ENCODE measurements around the gene SLC2A8.
A peak's percentile ranks its signal among the peaks of the same experiment; 100 is the strongest.

The SLC2A8 gene, protein sequence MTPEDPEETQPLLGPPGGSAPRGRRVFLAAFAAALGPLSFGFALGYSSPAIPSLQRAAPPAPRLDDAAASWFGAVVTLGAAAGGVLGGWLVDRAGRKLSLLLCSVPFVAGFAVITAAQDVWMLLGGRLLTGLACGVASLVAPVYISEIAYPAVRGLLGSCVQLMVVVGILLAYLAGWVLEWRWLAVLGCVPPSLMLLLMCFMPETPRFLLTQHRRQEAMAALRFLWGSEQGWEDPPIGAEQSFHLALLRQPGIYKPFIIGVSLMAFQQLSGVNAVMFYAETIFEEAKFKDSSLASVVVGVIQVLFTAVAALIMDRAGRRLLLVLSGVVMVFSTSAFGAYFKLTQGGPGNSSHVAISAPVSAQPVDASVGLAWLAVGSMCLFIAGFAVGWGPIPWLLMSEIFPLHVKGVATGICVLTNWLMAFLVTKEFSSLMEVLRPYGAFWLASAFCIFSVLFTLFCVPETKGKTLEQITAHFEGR

DNA sequence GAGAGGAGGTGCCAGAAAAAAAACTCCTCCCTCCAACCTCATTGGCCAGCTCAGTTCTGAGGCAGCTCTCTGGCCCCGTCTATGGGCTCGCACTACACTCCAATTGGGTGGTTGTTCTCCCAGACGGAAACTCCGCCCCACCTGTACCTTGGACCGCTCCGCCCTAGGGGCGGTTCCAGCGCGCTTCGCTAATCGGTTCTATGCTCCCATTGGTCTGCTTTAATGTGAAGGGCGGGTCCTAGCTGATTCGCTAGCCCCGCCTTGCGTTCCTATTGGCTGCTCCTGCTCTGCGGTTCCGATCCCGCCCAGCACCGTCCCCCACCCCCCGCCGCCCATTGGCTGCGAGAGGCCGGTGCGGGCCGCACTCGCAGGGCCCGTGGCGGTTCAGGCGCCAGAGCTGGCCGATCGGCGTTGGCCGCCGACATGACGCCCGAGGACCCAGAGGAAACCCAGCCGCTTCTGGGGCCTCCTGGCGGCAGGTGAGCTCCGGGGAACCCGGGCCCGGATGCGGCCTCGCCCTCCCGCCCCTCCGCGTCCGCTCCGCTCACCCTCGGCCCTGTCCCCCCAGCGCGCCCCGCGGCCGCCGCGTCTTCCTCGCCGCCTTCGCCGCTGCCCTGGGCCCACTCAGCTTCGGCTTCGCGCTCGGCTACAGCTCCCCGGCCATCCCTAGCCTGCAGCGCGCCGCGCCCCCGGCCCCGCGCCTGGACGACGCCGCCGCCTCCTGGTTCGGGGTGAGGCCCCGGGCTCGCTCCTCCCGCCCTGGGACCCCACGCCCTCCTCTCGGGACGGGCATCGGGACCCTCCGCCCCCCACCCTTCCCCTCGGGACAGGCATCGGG lies at the start of gene SLC2A8:
TSS of gene SLC2A8 (plus strand) at position 362 of the 838 bp plus-strand sequence. CDS start at position 424, 62 bp downstream.
- Mint-ChIP-seq H3K27ac (no peak within 1 kb of the TSS), H3K36me3 (ENCODE audit: low read depth) (no peaks in the 10 kb centered on the region), H3K4me1 (ENCODE audit: low read depth) (peaks cover 20% of the 10 kb centered on the region), H3K4me3 (peak within 1 kb of the TSS; percentile 83), H3K9me3 (no peaks in the 10 kb centered on the region), H3K27me3 (ENCODE audit: low read depth) (peaks cover 44% of the 10 kb centered on the region)
- peak; percentile 97 for DNase-seq (ENCODE audit: low spot score)

- Mint-ChIP-seq H3K27me3 (ENCODE audit: low read depth) (peaks cover 24% of the 10 kb centered on the region), H3K9me3 (no peaks in the 10 kb centered on the region), H3K36me3 (ENCODE audit: low read depth) (no peaks in the 10 kb centered on the region), H3K4me3 (no peak overlapping the region), H3K27ac (no peak overlapping the region), H3K4me1 (ENCODE audit: low read depth) (no peaks in the 10 kb centered on the region)
- DNase-seq (ENCODE audit: low spot score) = no peak
Measured at GRCh38 chr9:127347831-127348776, 48.9 kb upstream of the SLC2A8 start.

DNA sequence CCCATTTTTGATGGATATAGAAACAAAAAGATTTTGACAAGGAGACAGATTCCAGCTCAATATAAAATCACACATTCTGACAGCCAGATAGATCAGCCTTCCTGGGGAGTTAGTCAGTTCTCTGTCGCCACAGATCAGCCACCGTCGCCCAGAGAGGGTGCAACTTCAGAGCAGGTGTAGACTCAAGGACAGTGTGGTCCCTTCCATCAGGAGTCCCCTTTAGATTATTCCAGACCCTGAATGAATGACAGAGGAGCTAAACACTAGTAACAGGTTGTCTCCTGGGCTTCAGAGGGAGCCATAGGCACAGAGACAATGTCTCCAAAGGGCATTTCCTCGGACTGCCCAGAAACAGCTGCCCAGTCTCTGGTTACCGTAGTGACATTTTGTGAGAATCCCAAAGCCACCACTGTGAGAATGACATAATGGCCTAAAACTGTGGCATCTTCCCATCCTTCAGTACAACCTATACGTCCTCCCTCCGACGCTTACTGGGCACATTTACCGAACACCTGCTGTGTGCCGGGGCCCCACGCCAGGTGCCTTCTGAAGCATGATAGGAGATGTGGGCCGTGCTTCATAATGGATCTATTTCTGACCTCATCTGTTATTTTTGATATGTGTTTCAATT lies 47.4 kb upstream of the SLC2A8 start:
- Mint-ChIP-seq H3K4me3 (no peak overlapping the region), H3K4me1 (ENCODE audit: low read depth) (no peaks in the 10 kb centered on the region), H3K27me3 (ENCODE audit: low read depth) (peaks cover 31% of the 10 kb centered on the region), H3K27ac (no peak overlapping the region), H3K36me3 (ENCODE audit: low read depth) (no peaks in the 10 kb centered on the region), H3K9me3 (no peaks in the 10 kb centered on the region)
- DNase-seq (ENCODE audit: low spot score) = no peak

GRCh38 chr9:127351182-127352166 lies 45.5 kb upstream of the SLC2A8 start:
- H3K27ac Mint-ChIP-seq = no peak overlapping the region

GRCh38 chr9:127353882-127354281 lies 43.1 kb upstream of the SLC2A8 start:
- H3K4me1 Mint-ChIP-seq (ENCODE audit: low read depth) = no peaks in the 10 kb centered on the region

More at GRCh38 chr9:127351182-127352166, 45.5 kb upstream of the SLC2A8 start:
- H3K27me3 Mint-ChIP-seq (ENCODE audit: low read depth) = peaks cover 39% of the 10 kb centered on the region
- no peak for DNase-seq (ENCODE audit: low spot score)
- H3K36me3 Mint-ChIP-seq (ENCODE audit: low read depth) = no peaks in the 10 kb centered on the region
- no peaks in the 10 kb centered on the region for H3K9me3 Mint-ChIP-seq
- no peaks in the 10 kb centered on the region for H3K4me1 Mint-ChIP-seq (ENCODE audit: low read depth)
- no peak overlapping the region for H3K4me3 Mint-ChIP-seq

GRCh38 chr9:127356906-127357305 lies 40.1 kb upstream of the SLC2A8 start:
- no peak for DNase-seq (ENCODE audit: low spot score)
- no peak overlapping the region for H3K27ac Mint-ChIP-seq
- H3K4me1 Mint-ChIP-seq (ENCODE audit: low read depth) = peaks cover 9% of the 10 kb centered on the region
- no peak overlapping the region for H3K4me3 Mint-ChIP-seq
- H3K36me3 Mint-ChIP-seq (ENCODE audit: low read depth) = no peaks in the 10 kb centered on the region
- H3K27me3 Mint-ChIP-seq (ENCODE audit: low read depth) = peaks cover 30% of the 10 kb centered on the region
- no peaks in the 10 kb centered on the region for H3K9me3 Mint-ChIP-seq

More at GRCh38 chr9:127353882-127354281, 43.1 kb upstream of the SLC2A8 start:
- Mint-ChIP-seq H3K27ac (no peak overlapping the region), H3K36me3 (ENCODE audit: low read depth) (no peaks in the 10 kb centered on the region), H3K4me3 (no peak overlapping the region), H3K27me3 (ENCODE audit: low read depth) (peaks cover 35% of the 10 kb centered on the region), H3K9me3 (no peaks in the 10 kb centered on the region)
- no peak for DNase-seq (ENCODE audit: low spot score)

GRCh38 chr9:127358023-127358535 lies 38.9 kb upstream of the SLC2A8 start:
- H3K36me3 Mint-ChIP-seq (ENCODE audit: low read depth) = no peaks in the 10 kb centered on the region
- peaks cover 20% of the 10 kb centered on the region for H3K27me3 Mint-ChIP-seq (ENCODE audit: low read depth)

DNA sequence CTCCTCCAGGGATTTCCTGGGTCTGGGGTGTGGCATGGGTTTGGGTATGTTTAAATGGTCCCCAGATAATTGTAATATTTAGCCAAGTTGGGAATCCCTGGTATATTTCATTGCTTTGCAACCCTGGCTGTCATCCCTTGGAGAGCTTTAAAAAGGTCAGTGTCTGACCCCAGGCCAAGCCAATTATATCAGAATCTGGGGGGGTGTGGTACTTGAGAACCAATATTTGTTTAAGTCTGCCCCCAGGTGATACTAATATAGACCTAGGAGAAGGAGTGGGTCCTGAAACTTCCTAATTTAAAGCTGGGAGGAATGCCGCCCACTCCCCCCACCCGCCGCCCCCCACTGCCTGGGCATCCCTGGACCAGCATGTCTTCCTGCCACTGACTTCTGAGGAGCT lies 38.2 kb upstream of the SLC2A8 start:
- Mint-ChIP-seq H3K36me3 (ENCODE audit: low read depth) (no peaks in the 10 kb centered on the region), H3K27me3 (ENCODE audit: low read depth) (peaks cover 16% of the 10 kb centered on the region), H3K4me1 (ENCODE audit: low read depth) (peaks cover 9% of the 10 kb centered on the region), H3K4me3 (no peak overlapping the region), H3K9me3 (no peaks in the 10 kb centered on the region), H3K27ac (no peak overlapping the region)
- no peak for DNase-seq (ENCODE audit: low spot score)

More at GRCh38 chr9:127358023-127358535, 38.9 kb upstream of the SLC2A8 start:
- no peaks in the 10 kb centered on the region for H3K9me3 Mint-ChIP-seq
- H3K4me1 Mint-ChIP-seq (ENCODE audit: low read depth) = peaks cover 9% of the 10 kb centered on the region
- DNase-seq (ENCODE audit: low spot score) = no peak
- no peak overlapping the region for H3K27ac Mint-ChIP-seq
- no peak overlapping the region for H3K4me3 Mint-ChIP-seq

GRCh38 chr9:127360250-127360649 lies 36.7 kb upstream of the SLC2A8 start:
- H3K27ac Mint-ChIP-seq = no peak overlapping the region
- H3K9me3 Mint-ChIP-seq = no peaks in the 10 kb centered on the region
- H3K4me3 Mint-ChIP-seq = no peak overlapping the region
- DNase-seq (ENCODE audit: low spot score) = no peak
- H3K36me3 Mint-ChIP-seq (ENCODE audit: low read depth) = no peaks in the 10 kb centered on the region
- peaks cover 10% of the 10 kb centered on the region for H3K27me3 Mint-ChIP-seq (ENCODE audit: low read depth)
- peaks cover 9% of the 10 kb centered on the region for H3K4me1 Mint-ChIP-seq (ENCODE audit: low read depth)

DNA sequence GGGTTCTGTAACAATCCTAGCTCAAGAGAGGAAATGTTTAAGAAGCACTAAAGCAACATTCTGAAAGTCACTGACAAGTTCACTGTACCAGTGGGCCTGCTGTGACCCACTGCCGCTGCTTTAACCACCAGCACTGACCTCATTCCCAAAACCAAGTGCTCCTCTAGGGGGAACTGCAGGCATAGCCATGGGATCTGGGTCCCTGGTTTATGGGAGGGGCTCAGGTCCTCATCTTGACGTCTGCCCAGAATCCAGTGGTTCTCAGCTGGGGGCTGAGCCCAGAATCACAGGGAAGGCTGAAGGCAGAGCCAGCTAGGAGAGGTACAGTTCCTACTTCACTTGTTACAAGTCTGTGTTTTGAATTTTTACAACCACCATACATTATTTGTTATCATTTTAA lies 36.1 kb upstream of the SLC2A8 start:
- DNase-seq (ENCODE audit: low spot score) = no peak
- H3K27me3 Mint-ChIP-seq (ENCODE audit: low read depth) = peaks cover 5% of the 10 kb centered on the region
- peaks cover 9% of the 10 kb centered on the region for H3K4me1 Mint-ChIP-seq (ENCODE audit: low read depth)
- H3K27ac Mint-ChIP-seq = no peak overlapping the region
- no peaks in the 10 kb centered on the region for H3K9me3 Mint-ChIP-seq
- no peak overlapping the region for H3K4me3 Mint-ChIP-seq
- no peaks in the 10 kb centered on the region for H3K36me3 Mint-ChIP-seq (ENCODE audit: low read depth)

GRCh38 chr9:127361561-127361960 lies 35.4 kb upstream of the SLC2A8 start:
- H3K4me1 Mint-ChIP-seq (ENCODE audit: low read depth) = peaks cover 9% of the 10 kb centered on the region
- H3K36me3 Mint-ChIP-seq (ENCODE audit: low read depth) = no peaks in the 10 kb centered on the region
- H3K27ac Mint-ChIP-seq = peak overlapping the region; percentile 73
- H3K9me3 Mint-ChIP-seq = no peaks in the 10 kb centered on the region
- H3K4me3 Mint-ChIP-seq = peak overlapping the region; percentile 24
- no peaks in the 10 kb centered on the region for H3K27me3 Mint-ChIP-seq (ENCODE audit: low read depth)
- DNase-seq (ENCODE audit: low spot score) = no peak

GRCh38 chr9:127362829-127363228 lies 34.1 kb upstream of the SLC2A8 start:
- no peak for DNase-seq (ENCODE audit: low spot score)
- peaks cover 9% of the 10 kb centered on the region for H3K4me1 Mint-ChIP-seq (ENCODE audit: low read depth)
- H3K4me3 Mint-ChIP-seq = no peak overlapping the region
- H3K36me3 Mint-ChIP-seq (ENCODE audit: low read depth) = no peaks in the 10 kb centered on the region
- peaks cover 5% of the 10 kb centered on the region for H3K27me3 Mint-ChIP-seq (ENCODE audit: low read depth)
- no peak overlapping the region for H3K27ac Mint-ChIP-seq
- no peaks in the 10 kb centered on the region for H3K9me3 Mint-ChIP-seq

Data from T-helper 2 cell treated with Interferon-gamma antibody and Interleukin-4, amounts not matched to agents 5 μg/mL and 100 μg/mL, for 36 hours (primary cell).